PFSK-1 (cell line): ENCODE measurements around the gene CEP72.

Experiments used
- FOXP2 ChIP-seq: optimal IDR thresholded peaks from 2 replicates; pipeline ENCODE3; 2011; ENCODE audit warnings: borderline replicate concordance, control low read depth, inconsistent platforms; ENCODE audit not compliant: insufficient read depth; ENCODE audit errors: extremely low read length, extremely low read depth
- POLR2AphosphoS5 ChIP-seq: IDR thresholded peaks from 2 replicates; pipeline ENCODE4 v1.6.1; 2012; ENCODE audit warnings: low read depth, mild to moderate bottlenecking, control low read depth, low read length, moderate library complexity
- SIN3A ChIP-seq: IDR thresholded peaks from 2 replicates; pipeline ENCODE4 v1.6.1; 2012; ENCODE audit warnings: mild to moderate bottlenecking, low read length, moderate library complexity, borderline replicate concordance; ENCODE audit not compliant: insufficient read depth
- TAF1 ChIP-seq: IDR thresholded peaks from 2 replicates; pipeline ENCODE4 v1.6.1; 2012; ENCODE audit warnings: low read length, control low read depth, borderline replicate concordance; ENCODE audit not compliant: insufficient read depth
- TF ChIP-seq, protein P1 (sequence below), 2 experiments: IDR thresholded peaks; 2 replicates each; pipeline versions ENCODE4 v1.6.1 to v1.8.0; 2011 to 2012; ENCODE audit warnings: low read depth in 2 of 2, low read length in 2 of 2, control low read depth in 1 of 2, inconsistent platforms in 1 of 2, mild to moderate bottlenecking in 1 of 2, moderate library complexity in 1 of 2; ENCODE audit not compliant: insufficient read depth in 1 of 2

GRCh38 chr5:633501-633955 lies 21.4 kb downstream of the CEP72 start:
- TF ChIP-seq POLR2AphosphoS5 (no peak), TAF1 (no peak), SIN3A (no peak), FOXP2 (no peak)
- TF ChIP-seq, protein P1, sequence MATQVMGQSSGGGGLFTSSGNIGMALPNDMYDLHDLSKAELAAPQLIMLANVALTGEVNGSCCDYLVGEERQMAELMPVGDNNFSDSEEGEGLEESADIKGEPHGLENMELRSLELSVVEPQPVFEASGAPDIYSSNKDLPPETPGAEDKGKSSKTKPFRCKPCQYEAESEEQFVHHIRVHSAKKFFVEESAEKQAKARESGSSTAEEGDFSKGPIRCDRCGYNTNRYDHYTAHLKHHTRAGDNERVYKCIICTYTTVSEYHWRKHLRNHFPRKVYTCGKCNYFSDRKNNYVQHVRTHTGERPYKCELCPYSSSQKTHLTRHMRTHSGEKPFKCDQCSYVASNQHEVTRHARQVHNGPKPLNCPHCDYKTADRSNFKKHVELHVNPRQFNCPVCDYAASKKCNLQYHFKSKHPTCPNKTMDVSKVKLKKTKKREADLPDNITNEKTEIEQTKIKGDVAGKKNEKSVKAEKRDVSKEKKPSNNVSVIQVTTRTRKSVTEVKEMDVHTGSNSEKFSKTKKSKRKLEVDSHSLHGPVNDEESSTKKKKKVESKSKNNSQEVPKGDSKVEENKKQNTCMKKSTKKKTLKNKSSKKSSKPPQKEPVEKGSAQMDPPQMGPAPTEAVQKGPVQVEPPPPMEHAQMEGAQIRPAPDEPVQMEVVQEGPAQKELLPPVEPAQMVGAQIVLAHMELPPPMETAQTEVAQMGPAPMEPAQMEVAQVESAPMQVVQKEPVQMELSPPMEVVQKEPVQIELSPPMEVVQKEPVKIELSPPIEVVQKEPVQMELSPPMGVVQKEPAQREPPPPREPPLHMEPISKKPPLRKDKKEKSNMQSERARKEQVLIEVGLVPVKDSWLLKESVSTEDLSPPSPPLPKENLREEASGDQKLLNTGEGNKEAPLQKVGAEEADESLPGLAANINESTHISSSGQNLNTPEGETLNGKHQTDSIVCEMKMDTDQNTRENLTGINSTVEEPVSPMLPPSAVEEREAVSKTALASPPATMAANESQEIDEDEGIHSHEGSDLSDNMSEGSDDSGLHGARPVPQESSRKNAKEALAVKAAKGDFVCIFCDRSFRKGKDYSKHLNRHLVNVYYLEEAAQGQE (IDR thresholded peaks at IDR 0.05; ENCODE audit: insufficient read depth in 1 of 2, low read depth in 2 of 2, low read length in 2 of 2), result no peak
